ENCODE measurements around the gene NPAS3.
A peak's percentile ranks its signal among the peaks of the same experiment; 100 is the strongest.

NPAS3 gene

GRCh38 chr14:33529787-33530757 lies 591.4 kb downstream of the NPAS3 start:
- DNase-seq: no peak

GRCh38 chr14:33532553-33532952 lies 593.9 kb downstream of the NPAS3 start:
- DNase-seq: no peak

- DNase-seq: no peak
These were observed 595.4 kb downstream of the NPAS3 start for GRCh38 chr14:33534104-33534503.

GRCh38 chr14:33534632-33535031 lies 596.0 kb downstream of the NPAS3 start:
- no peak for DNase-seq

- no peak for DNase-seq
These were observed 601.3 kb downstream of the NPAS3 start for GRCh38 chr14:33539918-33540357.

GRCh38 chr14:33541171-33541570 lies 602.5 kb downstream of the NPAS3 start:
- no peak for DNase-seq

- DNase-seq: no peak
These were observed 603.9 kb downstream of the NPAS3 start for GRCh38 chr14:33542338-33543287.

GRCh38 chr14:33545696-33546095 lies 607.0 kb downstream of the NPAS3 start:
- DNase-seq: no peak

GRCh38 chr14:33548606-33549005 lies 609.9 kb downstream of the NPAS3 start:
- no peak for DNase-seq

- DNase-seq: no peak
These were observed 613.3 kb downstream of the NPAS3 start for GRCh38 chr14:33551963-33552362.

- DNase-seq: no peak
These were observed 615.1 kb downstream of the NPAS3 start for GRCh38 chr14:33553706-33554278.

- no peak for DNase-seq
These were observed 616.3 kb downstream of the NPAS3 start for GRCh38 chr14:33554988-33555387.

- DNase-seq: no peak
These were observed 617.2 kb downstream of the NPAS3 start for GRCh38 chr14:33555710-33556350.

GRCh38 chr14:33556382-33557121 lies 617.9 kb downstream of the NPAS3 start:
- DNase-seq: no peak

GRCh38 chr14:33560718-33561431 lies 622.2 kb downstream of the NPAS3 start:
- no peak for DNase-seq

- DNase-seq: no peak
These were observed 623.0 kb downstream of the NPAS3 start for GRCh38 chr14:33561488-33562175.

GRCh38 chr14:33563191-33563900 lies 624.7 kb downstream of the NPAS3 start:
- no peak for DNase-seq

GRCh38 chr14:33563901-33564197 lies 625.2 kb downstream of the NPAS3 start:
- no peak for DNase-seq

- DNase-seq: peak; percentile 23
These were observed 626.3 kb downstream of the NPAS3 start for GRCh38 chr14:33564774-33565630.
